DND-41 (cell line): ENCODE measurements around the gene TSC22D1.

ENCODE experiments used
- EZH2 ChIP-seq: IDR thresholded peaks from 3 replicates; pipeline ENCODE4 v1.6.1; 2012; ENCODE audit warnings: borderline replicate concordance, low read depth, mild to moderate bottlenecking, moderate library complexity, low read length, inconsistent platforms; ENCODE audit not compliant: severe bottlenecking
- TF ChIP-seq, protein P1 (sequence below): IDR thresholded peaks from 2 replicates; pipeline ENCODE4 v1.5.1; 2012; ENCODE audit warnings: borderline replicate concordance, low read length, moderate library complexity, mild to moderate bottlenecking; ENCODE audit not compliant: poor library complexity, severe bottlenecking; ENCODE audit errors: extremely low read depth

DNA sequence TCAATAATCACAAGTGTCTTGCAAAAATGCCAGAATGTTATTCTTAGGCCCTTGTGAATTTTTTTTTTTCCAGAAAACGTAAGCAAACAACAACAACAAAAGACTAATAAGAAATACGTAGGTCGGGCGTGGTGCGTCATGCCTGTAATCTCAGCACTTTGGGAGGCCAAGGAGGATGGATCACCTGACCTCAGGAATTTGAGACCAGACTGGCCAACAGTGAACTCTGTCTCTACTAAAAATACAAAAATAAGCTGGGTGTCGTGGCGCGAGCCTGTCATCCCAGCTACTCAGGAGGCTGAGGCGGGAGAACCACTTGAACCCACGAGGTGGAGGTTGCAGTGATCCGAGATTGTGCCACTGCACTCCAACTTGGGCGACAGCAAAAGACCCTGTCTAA is 20.9 kb downstream of the TSC22D1 start:
- TF ChIP-seq, protein P1, sequence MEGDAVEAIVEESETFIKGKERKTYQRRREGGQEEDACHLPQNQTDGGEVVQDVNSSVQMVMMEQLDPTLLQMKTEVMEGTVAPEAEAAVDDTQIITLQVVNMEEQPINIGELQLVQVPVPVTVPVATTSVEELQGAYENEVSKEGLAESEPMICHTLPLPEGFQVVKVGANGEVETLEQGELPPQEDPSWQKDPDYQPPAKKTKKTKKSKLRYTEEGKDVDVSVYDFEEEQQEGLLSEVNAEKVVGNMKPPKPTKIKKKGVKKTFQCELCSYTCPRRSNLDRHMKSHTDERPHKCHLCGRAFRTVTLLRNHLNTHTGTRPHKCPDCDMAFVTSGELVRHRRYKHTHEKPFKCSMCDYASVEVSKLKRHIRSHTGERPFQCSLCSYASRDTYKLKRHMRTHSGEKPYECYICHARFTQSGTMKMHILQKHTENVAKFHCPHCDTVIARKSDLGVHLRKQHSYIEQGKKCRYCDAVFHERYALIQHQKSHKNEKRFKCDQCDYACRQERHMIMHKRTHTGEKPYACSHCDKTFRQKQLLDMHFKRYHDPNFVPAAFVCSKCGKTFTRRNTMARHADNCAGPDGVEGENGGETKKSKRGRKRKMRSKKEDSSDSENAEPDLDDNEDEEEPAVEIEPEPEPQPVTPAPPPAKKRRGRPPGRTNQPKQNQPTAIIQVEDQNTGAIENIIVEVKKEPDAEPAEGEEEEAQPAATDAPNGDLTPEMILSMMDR: no peak
- TF ChIP-seq EZH2: no peak
